ENCODE data around the gene IGFL2. TPM values are rescaled to one million over a fixed set of nuclear protein-coding genes. Genes with fewer than 3 reads are reported as not detected.

The IGFL2 gene
- total RNA-seq, 4 donors from 2014 or later: 7.2 to 26.9 (median 24.9) TPM

GRCh38 chr19:46111376-46111775 is 36.7 kb upstream of the IGFL2 start:
- TF ChIP-seq CTCF (IDR thresholded peaks at IDR 0.05) (no peak), POLR2A (IDR thresholded peaks at IDR 0.05) (no peak)
- 23 to 28% methylated on average over 3 of the region's 3 CpGs for WGBS, 2 donors
- intact Hi-C loops (cut with DNase I; ENCODE audit: low total_unique reads): no loop called here
- DNase-seq (ENCODE audit: low spot score in 2 of 2): no peak
- no peak overlapping the region for H3K4me3 ChIP-seq (ENCODE audit: low read depth, poor library complexity, severe bottlenecking)

GRCh38 chr19:46112527-46112926 is 35.5 kb upstream of the IGFL2 start:
- no peak overlapping the region for H3K4me3 ChIP-seq (ENCODE audit: low read depth, poor library complexity, severe bottlenecking)
- 66 to 81% methylated on average over 2 of the region's 2 CpGs for WGBS, 2 donors
- intact Hi-C loops (cut with DNase I; ENCODE audit: low total_unique reads): no loop called here
- no peak for DNase-seq (ENCODE audit: low spot score in 2 of 2)
- TF ChIP-seq CTCF (IDR thresholded peaks at IDR 0.05) (no peak), POLR2A (IDR thresholded peaks at IDR 0.05) (no peak)

GRCh38 chr19:46113726-46114125 is 34.3 kb upstream of the IGFL2 start:
- DNase-seq (ENCODE audit: low spot score in 2 of 2): no peak
- intact Hi-C loops (cut with DNase I; ENCODE audit: low total_unique reads): no loop called here
- TF ChIP-seq POLR2A (IDR thresholded peaks at IDR 0.05) (no peak), CTCF (IDR thresholded peaks at IDR 0.05) (no peak)
- WGBS, 2 donors: 53 to 55% methylated on average over 1 of the region's 1 CpG
- no peak overlapping the region for H3K4me3 ChIP-seq (ENCODE audit: low read depth, poor library complexity, severe bottlenecking)

- H3K4me3 ChIP-seq (ENCODE audit: low read depth, poor library complexity, severe bottlenecking): no peak overlapping the region
- TF ChIP-seq POLR2A (IDR thresholded peaks at IDR 0.05) (no peak), CTCF (IDR thresholded peaks at IDR 0.05) (no peak)
- DNase-seq (ENCODE audit: low spot score in 2 of 2): no peak
- intact Hi-C loops (cut with DNase I; ENCODE audit: low total_unique reads): no loop called here
- 40 to 45% methylated on average over 9 of the region's 9 CpGs for whole genome bisulfite sequencing, 2 donors
Measured at GRCh38 chr19:46115396-46116106, 32.5 kb upstream of the IGFL2 start.

- no peak overlapping the region for H3K4me3 ChIP-seq (ENCODE audit: low read depth, poor library complexity, severe bottlenecking)
- intact Hi-C loops (cut with DNase I; ENCODE audit: low total_unique reads): no loop called here
- 49 to 55% methylated on average over 3 of the region's 3 CpGs for WGBS, 2 donors
- no peak for DNase-seq (ENCODE audit: low spot score in 2 of 2)
- TF ChIP-seq CTCF (IDR thresholded peaks at IDR 0.05) (no peak), POLR2A (IDR thresholded peaks at IDR 0.05) (no peak)
Measured at GRCh38 chr19:46116121-46116520, 31.9 kb upstream of the IGFL2 start.

- H3K4me3 ChIP-seq (ENCODE audit: low read depth, poor library complexity, severe bottlenecking): no peak overlapping the region
- DNase-seq (ENCODE audit: low spot score in 2 of 2): no peak
- intact Hi-C loops (cut with DNase I; ENCODE audit: low total_unique reads): no loop called here
- WGBS, 2 donors: 50 to 57% methylated on average over 3 of the region's 3 CpGs
- TF ChIP-seq POLR2A (IDR thresholded peaks at IDR 0.05): no peak
- no peak for TF ChIP-seq CTCF (IDR thresholded peaks at IDR 0.05)
Measured at GRCh38 chr19:46118136-46118535, 29.9 kb upstream of the IGFL2 start.

Measured in lower leg skin (tissue), 4 donors.